NCI-H510A (cell line): Measurements from ENCODE around the gene TARP.

Experiments
- DNase-seq: peaks from one replicate; lab custom pipeline; 2025; lab: John Stamatoyannopoulos, UW

The TARP gene

GRCh38 chr7:38273286-38273995, at the start of gene TARP:
Gene TARP, minus strand, starts transcription at chr7:38273636.
- no peak for DNase-seq

- no peak for DNase-seq
Measured at GRCh38 chr7:38323156-38323555, 49.7 kb upstream of the TARP start.

- DNase-seq: no peak
Measured at GRCh38 chr7:38322461-38322860, 49.0 kb upstream of the TARP start.

GRCh38 chr7:38321967-38322366, 48.5 kb upstream of the TARP start:
- DNase-seq: no peak

- DNase-seq: no peak
Measured at GRCh38 chr7:38321515-38321944, 48.1 kb upstream of the TARP start.

GRCh38 chr7:38321050-38321449, 47.6 kb upstream of the TARP start:
- DNase-seq: no peak

GRCh38 chr7:38319873-38320272, 46.4 kb upstream of the TARP start:
- no peak for DNase-seq

GRCh38 chr7:38318803-38319416, 45.5 kb upstream of the TARP start:
- peak; percentile 22 for DNase-seq

GRCh38 chr7:38318241-38318640, 44.8 kb upstream of the TARP start:
- DNase-seq: no peak

GRCh38 chr7:38317515-38317914, 44.1 kb upstream of the TARP start:
- no peak for DNase-seq

- no peak for DNase-seq
Measured at GRCh38 chr7:38316733-38317360, 43.4 kb upstream of the TARP start.

- DNase-seq: no peak
Measured at GRCh38 chr7:38315410-38315809, 42.0 kb upstream of the TARP start.

- DNase-seq: no peak
Measured at GRCh38 chr7:38312821-38313220, 39.4 kb upstream of the TARP start.

GRCh38 chr7:38311329-38311937, 38.0 kb upstream of the TARP start:
- DNase-seq: peak; percentile 64

- no peak for DNase-seq
Measured at GRCh38 chr7:38310591-38311101, 37.2 kb upstream of the TARP start.

- DNase-seq: no peak
Measured at GRCh38 chr7:38309555-38309954, 36.1 kb upstream of the TARP start.

- no peak for DNase-seq
Measured at GRCh38 chr7:38308140-38308539, 34.7 kb upstream of the TARP start.

- DNase-seq: no peak
Measured at GRCh38 chr7:38307640-38308039, 34.2 kb upstream of the TARP start.

GRCh38 chr7:38306914-38307313, 33.5 kb upstream of the TARP start:
- DNase-seq: no peak

- no peak for DNase-seq
Measured at GRCh38 chr7:38306171-38306570, 32.7 kb upstream of the TARP start.

- DNase-seq: no peak
Measured at GRCh38 chr7:38303866-38304265, 30.4 kb upstream of the TARP start.

GRCh38 chr7:38300175-38300574, 26.7 kb upstream of the TARP start:
- no peak for DNase-seq
